ENCODE measurements around the gene ANLN.
"Not testable (repeated sequence)": the region's sequence is repeated elsewhere in the genome, so short reads cannot be mapped to it uniquely, and the experiment has no call there.

Gene ANLN

DNA sequence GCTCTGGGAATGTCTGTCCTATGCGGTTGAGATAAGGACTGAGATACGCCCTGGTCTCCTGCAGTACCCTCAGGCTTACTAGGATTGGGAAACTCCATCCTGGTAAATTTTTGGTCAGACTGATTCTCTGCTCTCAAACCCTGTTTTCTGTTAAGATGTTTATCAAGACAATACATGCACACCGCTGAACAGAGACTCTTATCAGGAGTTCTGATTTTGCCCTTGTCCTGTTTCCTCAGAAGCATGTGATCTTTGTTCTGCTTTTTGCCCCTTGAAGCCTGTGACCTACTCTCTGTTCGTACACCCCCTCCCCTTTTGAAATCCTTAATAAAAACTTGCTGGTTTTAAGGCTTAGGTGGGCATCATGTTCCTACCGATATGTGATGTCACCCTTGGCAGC lies 76.3 kb downstream of the ANLN start:
- DNase-seq (ENCODE audit: low read depth in 2 of 3, low spot score in 1 of 3): not testable (repeated sequence)

DNA sequence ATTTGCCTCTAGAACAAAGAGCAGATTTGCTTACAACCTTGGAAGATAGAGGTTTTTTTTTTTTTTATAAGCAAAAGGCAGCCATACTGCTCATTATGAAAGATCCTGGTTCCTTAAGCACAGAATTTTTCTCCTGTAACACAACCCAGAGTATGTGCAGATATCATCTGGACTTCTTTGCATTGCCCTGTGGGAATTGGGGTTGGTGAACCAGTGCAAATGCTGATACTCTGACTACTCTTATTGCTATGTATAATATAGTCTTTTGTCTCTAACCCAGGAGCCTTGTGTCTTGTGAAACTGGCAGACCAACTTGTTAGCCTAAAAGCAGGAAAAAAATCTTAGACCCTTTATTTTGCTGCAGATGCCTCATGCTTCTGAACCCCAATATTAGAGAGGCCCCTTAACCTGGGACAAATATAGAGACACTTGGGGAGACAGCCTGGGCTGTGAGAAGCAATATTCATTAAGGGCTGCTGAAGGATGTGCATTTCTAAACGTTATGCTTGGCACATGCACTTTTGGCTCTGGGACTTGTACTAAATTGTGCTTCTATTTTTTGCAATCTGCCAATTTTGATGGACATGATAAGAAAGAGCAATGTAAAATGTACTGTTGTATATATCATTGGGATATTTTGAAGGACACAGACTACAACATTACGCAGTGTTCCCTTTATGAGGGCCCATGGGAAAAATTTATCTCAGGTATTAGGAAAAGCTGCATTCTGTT lies 78.9 kb downstream of the ANLN start:
- DNase-seq (ENCODE audit: low read depth in 2 of 3, low spot score in 1 of 3): no peak

DNA sequence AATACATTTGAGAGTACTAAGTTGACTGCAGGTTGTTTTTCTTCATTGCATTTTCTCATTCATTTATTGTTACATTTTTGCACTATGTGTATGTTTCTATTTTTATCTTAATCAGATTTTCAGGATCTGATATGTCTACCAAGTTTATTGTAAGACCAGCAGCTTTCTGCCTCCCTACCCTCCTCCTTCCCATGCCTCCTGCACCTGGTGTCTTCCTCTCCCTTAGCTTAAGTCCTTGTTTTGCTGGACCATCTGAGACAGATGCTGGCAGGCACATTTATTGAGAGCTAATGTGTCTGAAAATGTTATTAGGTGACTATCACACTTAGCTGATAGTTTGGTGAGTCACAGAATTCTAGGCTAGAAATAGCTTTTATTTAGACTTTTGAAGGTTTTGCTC lies 79.6 kb downstream of the ANLN start:
- DNase-seq (ENCODE audit: low read depth in 2 of 3, low spot score in 1 of 3): no peak

DNA sequence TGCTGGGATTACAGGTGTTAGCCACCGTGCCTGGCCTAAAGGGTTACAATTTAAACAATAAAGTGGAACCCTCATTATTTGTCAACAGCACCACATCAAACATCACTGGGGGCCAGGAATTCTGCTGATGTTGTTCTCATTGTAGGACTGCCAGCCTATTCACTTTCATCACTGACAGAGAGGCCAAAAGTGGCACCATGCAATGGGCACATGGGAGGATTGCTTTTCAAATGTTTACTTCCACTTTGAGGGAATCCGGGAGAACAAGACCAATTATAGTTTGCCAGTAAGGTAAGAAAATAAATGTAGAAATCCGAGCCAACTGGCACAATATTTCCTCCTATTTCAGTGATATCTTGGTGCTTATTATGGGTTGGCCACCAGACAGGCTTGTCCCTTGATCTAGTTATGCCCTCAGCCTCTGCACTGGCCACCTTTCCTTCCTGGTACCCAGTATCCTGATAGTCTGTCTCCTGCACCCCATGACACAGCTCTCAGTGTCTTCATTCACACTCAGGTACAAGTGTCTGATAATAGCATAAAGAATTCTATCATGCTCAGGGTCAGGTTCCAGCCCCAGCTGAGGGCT lies 82.6 kb downstream of the ANLN start:
- DNase-seq (ENCODE audit: low read depth in 2 of 3, low spot score in 1 of 3): no peak

DNA sequence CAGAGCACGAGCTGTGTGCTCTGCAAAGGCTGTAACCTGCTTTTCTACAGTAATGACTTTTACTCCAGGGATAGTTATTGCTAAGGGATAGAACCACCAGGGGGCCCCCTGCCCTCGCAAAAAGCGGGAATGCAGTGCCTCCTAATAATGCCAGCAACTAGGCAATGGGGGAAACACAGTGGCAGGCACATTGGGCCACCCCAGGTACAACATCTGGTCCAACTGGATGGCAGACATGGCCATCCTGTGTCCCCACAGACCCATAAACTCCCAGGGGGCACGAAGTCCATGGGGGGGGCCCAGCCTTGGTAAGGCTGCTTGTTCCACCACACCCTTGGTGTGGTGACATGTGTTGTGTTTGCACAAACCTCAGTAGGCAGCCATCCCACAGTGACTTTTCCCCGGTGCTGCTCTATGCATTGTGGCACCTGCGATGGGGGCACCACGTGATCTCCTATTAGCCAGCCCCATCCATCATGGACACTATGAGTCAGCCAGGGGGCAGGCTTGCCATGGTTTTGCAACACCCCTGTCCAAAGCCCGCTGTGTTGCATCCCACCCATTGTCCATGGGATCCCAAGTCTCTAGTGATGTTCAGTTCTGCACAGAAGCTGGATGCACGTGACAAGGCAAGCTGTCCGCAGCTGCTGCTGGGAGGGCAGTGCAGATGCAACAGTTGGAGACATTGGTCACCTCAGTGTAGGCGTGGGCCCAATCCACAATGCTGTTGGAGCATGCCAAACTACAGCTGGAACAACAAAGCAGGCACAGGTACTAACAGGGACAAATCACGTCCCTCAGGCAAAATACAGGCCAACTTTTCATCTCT lies 84.0 kb downstream of the ANLN start:
- DNase-seq (ENCODE audit: low read depth in 2 of 3, low spot score in 1 of 3): peak; percentile 16 to 42 (median 32)

DNA sequence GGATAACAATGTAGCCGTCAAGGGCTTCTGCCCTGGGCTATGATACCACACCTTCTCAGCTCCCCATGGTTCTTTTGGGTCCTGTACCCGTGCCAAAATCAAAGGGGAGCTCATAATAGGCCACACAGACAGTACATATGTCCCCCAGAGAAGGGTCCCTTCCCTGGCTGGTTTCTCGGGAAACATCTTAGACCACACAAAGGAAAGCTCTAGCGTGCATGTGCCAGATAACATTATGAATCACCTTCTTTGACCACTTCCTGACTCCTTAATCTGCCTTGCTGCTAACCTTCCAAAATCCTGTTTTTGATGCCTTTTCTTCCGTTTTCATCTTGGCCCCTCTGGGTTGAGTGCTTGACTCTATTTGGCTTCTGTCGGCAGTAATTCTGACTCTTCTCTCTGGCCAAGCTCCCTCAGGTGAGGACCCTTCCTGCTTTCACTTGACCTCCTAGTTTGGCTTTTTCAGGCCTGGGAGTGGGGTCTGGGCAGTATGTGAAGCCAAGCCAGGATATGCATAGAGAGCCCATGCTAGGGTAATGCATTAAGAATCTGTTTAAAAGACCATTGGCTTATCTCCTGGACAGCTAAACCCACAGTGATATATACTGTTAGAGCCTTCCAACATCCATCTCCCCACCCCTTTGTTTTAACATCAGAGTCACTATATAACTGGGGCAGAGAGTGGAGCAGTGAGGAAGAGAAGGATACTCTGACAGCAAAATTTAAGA lies 84.8 kb downstream of the ANLN start:
- no peak for DNase-seq (ENCODE audit: low read depth in 2 of 3, low spot score in 1 of 3)

DNA sequence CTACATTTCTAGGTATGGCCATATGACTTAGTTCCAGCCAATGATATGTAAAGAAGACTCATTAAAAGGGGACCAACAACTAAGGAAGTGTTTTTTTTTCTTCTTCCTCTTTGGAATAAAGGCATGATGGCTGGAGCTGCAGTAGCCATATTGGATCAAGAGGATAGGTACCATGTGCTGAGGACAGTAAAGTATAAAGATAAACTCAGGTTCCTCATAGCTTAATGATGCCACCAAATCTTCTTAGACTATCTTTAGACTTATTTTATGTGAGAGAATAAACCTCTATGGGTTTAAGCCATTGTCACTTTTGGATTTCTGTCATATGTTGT lies 85.3 kb downstream of the ANLN start:
- DNase-seq (ENCODE audit: low read depth in 2 of 3, low spot score in 1 of 3): no peak

DNA sequence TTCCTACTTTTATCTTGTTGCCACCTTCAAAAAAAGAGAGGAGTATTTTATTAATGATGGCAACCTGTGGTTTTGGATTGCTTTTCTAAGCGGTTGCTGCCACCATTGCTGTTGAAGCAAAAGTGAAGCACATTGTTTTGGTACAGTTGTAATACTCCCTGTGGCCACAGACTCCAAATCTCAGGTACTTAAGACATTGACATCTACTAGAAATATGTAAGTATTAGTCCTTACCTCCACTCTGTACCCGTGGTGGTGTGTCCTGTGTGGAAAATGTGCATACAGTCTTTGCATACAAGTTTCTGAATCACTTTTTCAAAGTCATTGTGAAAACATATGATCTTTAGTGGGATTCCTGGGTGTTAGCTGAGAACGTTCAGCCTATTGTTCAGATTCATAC lies 85.7 kb downstream of the ANLN start:
- DNase-seq (ENCODE audit: low read depth in 2 of 3, low spot score in 1 of 3): peak in 1 of 3 donors; percentile 25

DNA sequence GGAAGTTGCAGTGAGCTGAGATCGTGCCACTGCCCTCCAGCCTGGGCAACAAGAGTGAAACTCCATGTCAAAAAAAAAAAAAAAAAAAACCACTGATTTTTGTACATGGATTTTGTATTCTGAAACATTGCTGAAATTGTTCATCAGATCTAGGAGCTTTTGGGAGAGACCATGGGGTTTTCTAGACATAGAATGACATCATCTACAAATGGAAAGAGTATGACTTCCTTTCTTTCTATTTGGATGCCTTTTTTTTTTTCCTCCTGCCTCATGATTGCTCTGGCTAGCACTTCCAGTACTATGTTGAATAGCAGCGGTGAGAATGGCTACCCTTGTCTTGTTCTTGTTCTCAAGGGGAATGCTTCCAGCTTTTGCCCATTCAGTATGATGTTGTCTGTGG lies 89.1 kb downstream of the ANLN start:
- no peak for DNase-seq (ENCODE audit: low read depth in 2 of 3, low spot score in 1 of 3)

DNA sequence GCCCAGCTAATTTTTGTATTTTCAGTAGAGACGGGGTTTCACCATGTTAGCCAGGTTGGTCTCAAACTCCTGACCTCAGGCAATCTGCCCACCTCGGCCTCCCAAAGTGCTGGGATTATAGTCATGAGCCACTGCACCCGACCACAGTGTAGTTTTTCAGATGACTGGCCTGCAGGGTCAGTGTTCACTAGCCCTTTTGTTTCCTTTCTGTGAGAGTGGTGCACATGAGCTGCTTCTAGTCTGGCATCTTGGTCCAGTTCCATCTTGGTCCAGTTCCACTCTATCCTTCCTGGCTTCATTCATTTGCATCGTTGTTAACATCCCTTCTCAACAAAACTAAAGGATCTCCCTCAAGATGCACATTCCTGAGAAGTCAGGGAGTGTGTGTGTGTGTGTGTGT lies 94.2 kb downstream of the ANLN start:
- not testable (repeated sequence) for DNase-seq (ENCODE audit: low read depth in 2 of 3, low spot score in 1 of 3)

DNA sequence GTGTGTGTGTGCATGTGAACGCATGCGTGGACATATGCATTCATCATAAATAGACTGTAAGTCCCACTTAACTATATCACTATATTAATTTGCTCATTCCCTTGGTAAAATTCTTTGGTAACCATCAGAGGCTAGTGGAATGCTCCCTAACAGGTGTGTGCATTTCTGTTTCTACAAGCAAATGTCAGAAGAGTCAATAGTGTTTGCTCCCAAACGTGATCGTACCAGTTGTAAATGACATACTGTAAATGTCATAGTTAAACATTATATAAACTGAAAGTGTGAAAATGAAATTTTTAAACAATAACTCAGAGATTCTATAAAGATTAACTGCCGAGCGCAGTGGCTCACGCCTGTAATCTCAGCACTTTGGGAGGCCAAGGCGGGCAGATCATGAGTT lies 94.6 kb downstream of the ANLN start:
- no peak for DNase-seq (ENCODE audit: low read depth in 2 of 3, low spot score in 1 of 3)

DNA sequence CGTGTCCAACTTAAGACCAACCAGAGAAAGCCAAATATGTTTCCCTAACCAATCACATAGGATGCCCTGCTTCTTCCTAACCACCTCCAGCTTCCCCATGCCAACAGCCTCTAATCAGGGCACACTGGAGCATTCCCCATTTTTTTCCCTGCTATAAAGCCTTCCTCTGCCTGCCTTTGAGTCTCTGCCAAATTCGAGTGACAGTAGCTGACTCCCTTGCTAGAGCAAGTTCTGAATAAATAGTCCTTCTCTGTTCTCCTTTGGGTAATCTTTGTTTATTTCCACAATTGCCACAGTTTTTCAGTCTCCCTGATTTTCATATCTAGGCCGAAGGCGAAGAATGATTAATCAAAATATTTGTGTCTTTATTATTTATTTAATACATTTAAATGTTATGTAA lies 96.7 kb downstream of the ANLN start:
- DNase-seq (ENCODE audit: low read depth in 2 of 3, low spot score in 1 of 3): no peak

DNA sequence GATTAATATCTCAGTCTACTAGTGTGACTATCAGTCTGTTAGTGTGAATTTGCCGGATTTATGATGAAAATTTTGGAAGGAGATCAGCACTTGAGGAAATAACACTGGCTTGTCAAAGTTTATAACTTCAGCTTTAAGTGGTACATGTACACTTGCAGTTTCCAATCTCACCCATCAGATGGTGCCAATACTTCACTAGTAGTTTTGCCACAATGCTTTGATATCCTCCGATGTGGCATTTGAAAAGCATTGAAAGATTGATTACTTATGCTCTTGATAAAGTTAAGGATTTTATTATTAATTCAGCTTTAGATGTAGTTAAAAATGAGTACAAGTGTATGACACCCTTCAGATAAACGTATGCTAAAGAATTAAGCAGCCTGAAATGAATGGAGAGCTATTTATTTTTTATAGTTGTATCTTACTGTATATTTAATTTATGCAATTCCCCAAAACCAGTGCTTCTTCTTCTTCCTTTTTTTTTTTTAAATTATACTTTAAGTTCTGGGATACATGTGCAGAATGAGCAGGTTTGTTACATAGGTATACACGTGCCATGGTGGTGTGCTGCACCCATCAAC lies 98.2 kb downstream of the ANLN start:
- peak in 1 of 3 donors; percentile 50 for DNase-seq (ENCODE audit: low read depth in 2 of 3, low spot score in 1 of 3)

DNA sequence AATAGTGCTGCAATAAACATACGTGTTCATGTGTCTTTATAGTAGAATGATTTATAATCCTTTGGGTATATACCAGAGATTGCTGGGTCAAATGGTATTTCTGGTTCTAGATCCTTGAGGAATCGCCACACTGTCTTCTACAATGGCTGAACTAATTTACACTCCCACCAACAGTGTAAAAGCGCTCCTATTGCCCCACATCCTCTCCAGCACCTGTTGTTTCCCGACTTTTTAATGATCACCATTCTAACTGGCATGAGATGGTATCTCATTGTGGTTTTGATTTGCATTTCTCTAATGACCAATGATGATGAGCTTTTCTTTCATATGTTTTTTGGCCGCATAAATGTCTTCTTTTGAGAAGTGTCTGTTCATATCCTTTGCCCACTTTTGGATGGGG lies 99.0 kb downstream of the ANLN start:
- not testable (repeated sequence) for DNase-seq (ENCODE audit: low read depth in 2 of 3, low spot score in 1 of 3)

DNA sequence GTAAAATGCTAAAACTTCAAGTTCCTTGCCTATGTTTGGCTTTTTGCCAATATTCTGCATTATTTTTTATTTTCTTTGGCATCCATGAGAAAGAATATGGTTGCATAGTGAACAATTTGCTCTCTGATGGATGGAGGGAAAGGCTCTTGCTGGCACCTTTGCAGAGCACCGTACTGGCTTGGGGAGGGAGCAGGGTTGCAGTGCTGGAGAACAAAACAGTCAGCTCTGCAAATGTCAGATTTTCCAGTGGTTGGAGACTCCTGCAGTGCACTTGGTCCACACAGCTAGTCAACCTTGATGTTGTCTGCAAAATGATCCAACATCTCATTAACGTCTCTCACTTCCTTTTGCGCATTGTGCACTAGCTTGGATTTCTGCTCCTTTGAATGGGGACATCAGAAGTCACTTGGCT lies 100.8 kb downstream of the ANLN start:
- DNase-seq (ENCODE audit: low read depth in 2 of 3, low spot score in 1 of 3): no peak

DNA sequence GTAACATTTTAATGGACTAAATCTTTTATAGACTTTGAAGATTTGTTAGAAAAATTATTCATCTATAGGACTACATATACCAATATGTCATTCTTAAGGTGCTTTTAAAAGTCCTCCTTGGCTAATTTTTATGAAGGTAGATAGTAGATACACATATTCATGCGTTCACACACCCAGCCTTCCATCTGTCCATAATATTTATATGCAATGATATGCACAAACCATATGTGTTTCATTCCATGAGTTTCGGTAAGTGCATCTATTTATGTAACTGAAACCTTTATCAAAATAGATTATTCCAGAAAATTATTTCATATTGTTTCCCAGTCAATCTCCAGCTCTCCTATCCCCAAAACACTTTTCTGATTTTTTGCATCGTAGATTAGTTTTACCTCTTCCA lies 101.7 kb downstream of the ANLN start:
- no peak for DNase-seq (ENCODE audit: low read depth in 2 of 3, low spot score in 1 of 3)

DNA sequence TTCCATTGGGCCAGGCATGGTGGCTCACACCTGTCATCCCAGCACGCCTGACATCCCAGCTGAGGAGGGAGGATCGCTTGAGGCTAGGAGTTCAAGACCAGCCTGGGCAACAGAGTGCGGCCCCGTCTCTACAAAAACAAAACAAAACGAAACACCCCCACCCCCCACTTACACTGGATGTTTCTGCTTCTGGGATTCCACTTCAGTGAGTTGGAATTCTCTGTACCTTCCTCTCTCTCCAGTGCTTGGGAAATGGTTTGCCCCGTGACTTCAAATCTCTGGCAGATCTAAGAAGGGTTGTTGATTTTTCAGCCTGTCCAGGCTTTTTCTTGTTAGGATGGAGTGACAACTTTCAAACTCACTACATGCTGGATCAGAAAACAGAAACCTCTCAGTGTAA lies 106.9 kb downstream of the ANLN start:
- no peak for DNase-seq (ENCODE audit: low read depth in 2 of 3, low spot score in 1 of 3)

DNA sequence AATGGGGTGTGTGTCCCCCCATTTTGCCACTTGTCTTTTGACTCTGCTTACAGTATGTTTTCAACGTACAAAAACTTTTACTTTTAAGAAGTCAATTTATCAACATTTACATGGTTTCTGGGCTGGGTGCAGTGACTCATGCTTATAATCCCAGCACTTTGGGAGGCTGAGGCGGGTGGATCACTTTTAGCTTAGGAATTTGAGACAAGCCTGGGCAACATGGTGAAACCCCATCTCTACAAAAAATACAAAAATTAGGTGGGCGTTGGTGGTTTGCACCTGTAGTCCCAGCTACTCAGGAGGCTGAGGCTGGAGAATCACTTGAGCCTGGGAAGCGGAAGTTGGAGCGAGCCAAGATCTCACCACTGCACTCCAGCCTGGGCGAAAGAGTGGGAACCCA lies 107.5 kb downstream of the ANLN start:
- not testable (repeated sequence) for DNase-seq (ENCODE audit: low read depth in 2 of 3, low spot score in 1 of 3)

DNA sequence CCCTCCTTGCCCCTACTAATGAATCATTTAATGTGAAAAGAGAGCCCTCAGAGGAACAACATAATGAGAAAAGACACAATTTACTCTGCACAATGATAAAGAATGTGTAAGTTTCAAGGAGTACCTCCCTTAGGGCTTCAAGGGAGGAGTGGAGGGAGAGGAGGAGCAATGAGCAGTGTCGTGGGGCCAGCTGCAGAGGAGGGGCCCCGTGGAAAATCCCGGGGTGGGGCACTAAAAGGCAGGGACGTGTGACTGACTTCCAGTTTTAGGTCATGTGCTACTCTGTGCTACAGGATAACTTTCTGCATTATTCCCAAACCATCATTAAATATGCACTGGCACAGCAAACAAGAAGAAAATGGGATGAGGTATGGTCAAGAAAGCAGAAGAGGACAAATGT lies 108.1 kb downstream of the ANLN start:
- no peak for DNase-seq (ENCODE audit: low read depth in 2 of 3, low spot score in 1 of 3)
